PC-3 (cell line): Measurements from ENCODE around the gene MOK.

ENCODE experiments used
- EZH2 ChIP-seq: fragments of 300-600 bp; sonication (generic); IDR thresholded peaks from one replicate; pipeline ENCODE4 v1.6.1; 2017; ENCODE audit warnings: antibody characterized with exemption, mild to moderate bottlenecking, low read length; ENCODE audit not compliant: unreplicated experiment
- EZH2phosphoT487 ChIP-seq: fragments of 300-600 bp; sonication (generic); IDR thresholded peaks from 2 replicates; pipeline ENCODE4 v1.6.1; 2018; ENCODE audit warnings: mild to moderate bottlenecking, antibody characterized with exemption, low read length, borderline replicate concordance
- TF ChIP-seq, protein P1 (sequence below): fragments of 300-600 bp; sonication (generic); conservative IDR thresholded peaks from 2 replicates; pipeline ENCODE4 v1.5.1; 2017; ENCODE audit warnings: antibody characterized with exemption, low read depth, mild to moderate bottlenecking, low read length

GRCh38 chr14:102325791-102326345 lies 20.9 kb upstream of the MOK start:
- TF ChIP-seq, protein P1, sequence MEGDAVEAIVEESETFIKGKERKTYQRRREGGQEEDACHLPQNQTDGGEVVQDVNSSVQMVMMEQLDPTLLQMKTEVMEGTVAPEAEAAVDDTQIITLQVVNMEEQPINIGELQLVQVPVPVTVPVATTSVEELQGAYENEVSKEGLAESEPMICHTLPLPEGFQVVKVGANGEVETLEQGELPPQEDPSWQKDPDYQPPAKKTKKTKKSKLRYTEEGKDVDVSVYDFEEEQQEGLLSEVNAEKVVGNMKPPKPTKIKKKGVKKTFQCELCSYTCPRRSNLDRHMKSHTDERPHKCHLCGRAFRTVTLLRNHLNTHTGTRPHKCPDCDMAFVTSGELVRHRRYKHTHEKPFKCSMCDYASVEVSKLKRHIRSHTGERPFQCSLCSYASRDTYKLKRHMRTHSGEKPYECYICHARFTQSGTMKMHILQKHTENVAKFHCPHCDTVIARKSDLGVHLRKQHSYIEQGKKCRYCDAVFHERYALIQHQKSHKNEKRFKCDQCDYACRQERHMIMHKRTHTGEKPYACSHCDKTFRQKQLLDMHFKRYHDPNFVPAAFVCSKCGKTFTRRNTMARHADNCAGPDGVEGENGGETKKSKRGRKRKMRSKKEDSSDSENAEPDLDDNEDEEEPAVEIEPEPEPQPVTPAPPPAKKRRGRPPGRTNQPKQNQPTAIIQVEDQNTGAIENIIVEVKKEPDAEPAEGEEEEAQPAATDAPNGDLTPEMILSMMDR = no peak
- no peak for TF ChIP-seq EZH2phosphoT487
- TF ChIP-seq EZH2 = no peak
